AG09309 (cell line): Measurements from ENCODE around the gene EID2.

Experiments
- DNase-seq: peaks from one replicate; pipeline ENCODE4 v3.0.0-alpha.2; 2010; ENCODE audit warnings: low read depth
- H3K4me3 ChIP-seq: 2 replicates; pipeline ENCODE4 v1.5.1; 2011; ENCODE audit warnings: mild to moderate bottlenecking, low read depth, low read length, moderate library complexity; ENCODE audit not compliant: control insufficient read depth
- CTCF ChIP-seq: IDR thresholded peaks from 2 replicates; pipeline ENCODE4 v1.5.1; 2011; ENCODE audit warnings: mild to moderate bottlenecking, low read depth, low read length, inconsistent platforms; ENCODE audit not compliant: insufficient read depth, control insufficient read depth; ENCODE audit errors: missing control alignments

EID2 gene

GRCh38 chr19:39563408-39563807 lies 23.4 kb upstream of the EID2 start:
- DNase-seq = no peak
- H3K4me3 ChIP-seq = no peak overlapping the region
- TF ChIP-seq CTCF = no peak

GRCh38 chr19:39558624-39559117 lies 18.7 kb upstream of the EID2 start:
- TF ChIP-seq CTCF = no peak
- DNase-seq = no peak
- H3K4me3 ChIP-seq = no peak overlapping the region

- no peak for DNase-seq
- TF ChIP-seq CTCF = no peak
- no peak overlapping the region for H3K4me3 ChIP-seq
These were observed 18.1 kb upstream of the EID2 start for GRCh38 chr19:39557811-39558623.

DNA sequence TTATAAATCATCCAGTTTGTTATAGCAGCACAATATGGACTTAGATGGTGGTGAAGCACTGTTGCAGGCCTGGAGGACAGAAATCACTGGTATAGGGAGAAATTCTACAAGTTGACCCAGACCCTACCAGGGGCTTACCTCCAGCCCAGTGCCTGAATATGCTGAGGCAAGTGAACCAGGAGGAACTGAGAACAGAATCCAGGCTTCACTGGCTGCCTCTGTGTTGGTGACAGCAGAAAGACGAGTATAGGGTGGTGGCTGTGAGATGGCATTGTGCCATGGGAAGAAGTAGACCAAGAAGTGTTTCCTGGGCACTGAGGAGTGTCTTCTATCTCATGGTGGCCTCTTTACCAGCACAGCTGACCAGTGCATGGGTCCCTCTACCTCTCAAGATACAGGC lies 15.9 kb upstream of the EID2 start:
- TF ChIP-seq CTCF = no peak
- no peak for DNase-seq
- no peak overlapping the region for H3K4me3 ChIP-seq

GRCh38 chr19:39554701-39555311 lies 14.8 kb upstream of the EID2 start:
- no peak for DNase-seq

More at GRCh38 chr19:39554701-39555311, 14.8 kb upstream of the EID2 start:
- H3K4me3 ChIP-seq = no peak overlapping the region
- TF ChIP-seq CTCF = no peak
